SIG-M5 treated with dmso at 0.1 percent for 504 hours (cell line): ENCODE data around the gene TMEM63A.

ENCODE experiments used
- DNase-seq: peaks from one replicate; lab custom pipeline; 2025; ENCODE audit not compliant: unreplicated experiment; lab: John Stamatoyannopoulos, UW

The TMEM63A gene

GRCh38 chr1:225868631-225869330, 13.4 kb downstream of the TMEM63A start:
- no peak for DNase-seq

- DNase-seq, result no peak
Measured at GRCh38 chr1:225866981-225867380, 15.2 kb downstream of the TMEM63A start.

- peak; percentile 96 for DNase-seq
Measured at GRCh38 chr1:225866061-225866837, 15.9 kb downstream of the TMEM63A start.

GRCh38 chr1:225865514-225865913, 16.7 kb downstream of the TMEM63A start:
- no peak for DNase-seq

- no peak for DNase-seq
Measured at GRCh38 chr1:225863167-225863566, 19.0 kb downstream of the TMEM63A start.

- DNase-seq, result no peak
Measured at GRCh38 chr1:225862581-225862950, 19.6 kb downstream of the TMEM63A start.

GRCh38 chr1:225861834-225862580, 20.2 kb downstream of the TMEM63A start:
- no peak for DNase-seq

- no peak for DNase-seq
Measured at GRCh38 chr1:225860876-225861441, 21.2 kb downstream of the TMEM63A start.

- DNase-seq, result no peak
Measured at GRCh38 chr1:225860107-225860506, 22.1 kb downstream of the TMEM63A start.

- no peak for DNase-seq
Measured at GRCh38 chr1:225859151-225859550, 23.0 kb downstream of the TMEM63A start.

- no peak for DNase-seq
Measured at GRCh38 chr1:225857256-225857655, 24.9 kb downstream of the TMEM63A start.

- DNase-seq, result peak; percentile 25
Measured at GRCh38 chr1:225855503-225856300, 26.5 kb downstream of the TMEM63A start.

- DNase-seq, result no peak
Measured at GRCh38 chr1:225853441-225853840, 28.7 kb downstream of the TMEM63A start.

GRCh38 chr1:225852413-225853124, 29.6 kb downstream of the TMEM63A start:
- DNase-seq, result no peak

GRCh38 chr1:225851805-225852204, 30.4 kb downstream of the TMEM63A start:
- peak; percentile 88 for DNase-seq

GRCh38 chr1:225850370-225850769, 31.8 kb downstream of the TMEM63A start:
- no peak for DNase-seq

- DNase-seq, result no peak
Measured at GRCh38 chr1:225849925-225850324, 32.3 kb downstream of the TMEM63A start.

- DNase-seq, result peak; percentile 75
Measured at GRCh38 chr1:225848030-225848955, 33.9 kb downstream of the TMEM63A start.

GRCh38 chr1:225847610-225848009, 34.6 kb downstream of the TMEM63A start:
- DNase-seq, result no peak
